Nephron (organoid): ENCODE measurements around the gene FHL5.

ENCODE experiments used
- H3K27ac Mint-ChIP-seq, 3 experiments: 2 replicates each; pipeline ENCODE4 v1.8.0; 2020; ENCODE audit warnings: mixed read lengths in 3 of 3, mild to moderate bottlenecking in 2 of 3, moderate library complexity in 1 of 3
- H3K27me3 Mint-ChIP-seq: 2 replicates; pipeline ENCODE4 v1.8.0; 2021; ENCODE audit warnings: low read depth, mild to moderate bottlenecking, moderate library complexity, mixed read lengths
- H3K36me3 Mint-ChIP-seq: 2 replicates; pipeline ENCODE4 v1.8.0; 2020; ENCODE audit warnings: low read depth, mixed read lengths
- H3K4me1 Mint-ChIP-seq: 2 replicates; pipeline ENCODE4 v1.8.0; 2020; ENCODE audit warnings: mixed read lengths
- H3K4me3 Mint-ChIP-seq, 3 experiments: 2 replicates each; pipeline ENCODE4 v1.8.0; 2020; ENCODE audit warnings: mild to moderate bottlenecking in 3 of 3, mixed read lengths in 3 of 3, moderate library complexity in 2 of 3
- H3K9me3 Mint-ChIP-seq: 2 replicates; pipeline ENCODE4 v1.8.0; 2020; ENCODE audit warnings: mixed read lengths
- TF ChIP-seq, protein P1 (sequence below), 3 experiments: fragments of 200-600 bp; sonication (generic); IDR thresholded peaks; one replicate each; pipeline ENCODE4 v1.5.0; 2021; ENCODE audit warnings: antibody characterized with exemption in 3 of 3; ENCODE audit not compliant: unreplicated experiment in 3 of 3

The FHL5 gene

GRCh38 chr6:96652552-96652951 is 89.6 kb downstream of the FHL5 start:
- H3K27me3 Mint-ChIP-seq = no peaks in the 10 kb centered on the region
- no peak overlapping the region for H3K27ac Mint-ChIP-seq
- H3K4me3 Mint-ChIP-seq = no peak overlapping the region
- peaks cover 7% of the 10 kb centered on the region for H3K4me1 Mint-ChIP-seq
- H3K9me3 Mint-ChIP-seq = no peaks in the 10 kb centered on the region
- TF ChIP-seq, protein P1, sequence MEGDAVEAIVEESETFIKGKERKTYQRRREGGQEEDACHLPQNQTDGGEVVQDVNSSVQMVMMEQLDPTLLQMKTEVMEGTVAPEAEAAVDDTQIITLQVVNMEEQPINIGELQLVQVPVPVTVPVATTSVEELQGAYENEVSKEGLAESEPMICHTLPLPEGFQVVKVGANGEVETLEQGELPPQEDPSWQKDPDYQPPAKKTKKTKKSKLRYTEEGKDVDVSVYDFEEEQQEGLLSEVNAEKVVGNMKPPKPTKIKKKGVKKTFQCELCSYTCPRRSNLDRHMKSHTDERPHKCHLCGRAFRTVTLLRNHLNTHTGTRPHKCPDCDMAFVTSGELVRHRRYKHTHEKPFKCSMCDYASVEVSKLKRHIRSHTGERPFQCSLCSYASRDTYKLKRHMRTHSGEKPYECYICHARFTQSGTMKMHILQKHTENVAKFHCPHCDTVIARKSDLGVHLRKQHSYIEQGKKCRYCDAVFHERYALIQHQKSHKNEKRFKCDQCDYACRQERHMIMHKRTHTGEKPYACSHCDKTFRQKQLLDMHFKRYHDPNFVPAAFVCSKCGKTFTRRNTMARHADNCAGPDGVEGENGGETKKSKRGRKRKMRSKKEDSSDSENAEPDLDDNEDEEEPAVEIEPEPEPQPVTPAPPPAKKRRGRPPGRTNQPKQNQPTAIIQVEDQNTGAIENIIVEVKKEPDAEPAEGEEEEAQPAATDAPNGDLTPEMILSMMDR (IDR thresholded peaks at IDR 0.05; ENCODE audit: unreplicated experiment in 3 of 3) = no peak
- no peaks in the 10 kb centered on the region for H3K36me3 Mint-ChIP-seq

DNA sequence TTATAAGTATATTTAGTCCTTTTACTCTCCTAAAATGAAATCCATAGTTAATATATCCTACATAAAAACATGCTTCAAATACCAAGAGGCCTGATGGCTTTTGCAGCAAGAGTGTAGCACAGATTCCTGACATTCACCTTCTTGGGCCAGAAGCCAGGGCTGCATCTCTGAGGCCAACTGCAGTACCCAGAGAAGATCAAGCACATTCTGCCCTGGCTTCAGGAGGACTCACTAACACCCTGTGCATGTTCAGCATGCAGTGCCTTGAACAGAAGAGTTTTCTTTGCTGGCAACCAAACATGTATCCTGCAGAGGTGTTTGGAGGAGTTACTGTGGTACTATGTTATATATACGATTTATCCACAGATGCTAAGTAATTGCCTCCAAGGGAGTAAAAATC is 90.3 kb downstream of the FHL5 start:
- H3K36me3 Mint-ChIP-seq = no peaks in the 10 kb centered on the region
- H3K4me3 Mint-ChIP-seq = no peak overlapping the region
- no peak overlapping the region for H3K27ac Mint-ChIP-seq
- TF ChIP-seq, protein P1 (IDR thresholded peaks at IDR 0.05; ENCODE audit: unreplicated experiment in 3 of 3) = no peak
- H3K9me3 Mint-ChIP-seq = no peaks in the 10 kb centered on the region
- H3K27me3 Mint-ChIP-seq = no peaks in the 10 kb centered on the region
- H3K4me1 Mint-ChIP-seq = peaks cover 7% of the 10 kb centered on the region

DNA sequence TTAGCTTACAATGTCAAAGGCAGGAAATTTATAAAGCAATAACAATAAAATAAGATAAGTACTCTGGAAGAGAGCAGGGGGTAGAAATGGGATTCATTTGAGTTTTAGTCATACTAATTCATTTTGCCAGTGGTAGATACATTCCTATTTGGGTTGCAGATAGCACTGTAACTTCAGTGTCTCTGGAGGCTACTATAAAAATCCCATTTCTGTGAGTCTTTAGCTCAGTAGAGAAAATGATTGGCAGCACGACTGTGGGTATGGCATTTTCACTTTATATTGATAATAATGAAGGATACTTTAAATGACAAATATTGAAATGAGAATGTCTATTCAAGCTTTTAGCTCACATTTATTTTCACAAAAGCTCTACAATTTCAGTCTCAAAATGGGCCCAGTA is 93.6 kb downstream of the FHL5 start:
- peaks cover 12% of the 10 kb centered on the region for H3K4me1 Mint-ChIP-seq
- H3K4me3 Mint-ChIP-seq = no peak overlapping the region
- TF ChIP-seq, protein P1 (IDR thresholded peaks at IDR 0.05; ENCODE audit: unreplicated experiment in 3 of 3) = no peak
- H3K27ac Mint-ChIP-seq = no peak overlapping the region
- no peaks in the 10 kb centered on the region for H3K36me3 Mint-ChIP-seq
- no peaks in the 10 kb centered on the region for H3K27me3 Mint-ChIP-seq
- H3K9me3 Mint-ChIP-seq = peaks cover 8% of the 10 kb centered on the region

DNA sequence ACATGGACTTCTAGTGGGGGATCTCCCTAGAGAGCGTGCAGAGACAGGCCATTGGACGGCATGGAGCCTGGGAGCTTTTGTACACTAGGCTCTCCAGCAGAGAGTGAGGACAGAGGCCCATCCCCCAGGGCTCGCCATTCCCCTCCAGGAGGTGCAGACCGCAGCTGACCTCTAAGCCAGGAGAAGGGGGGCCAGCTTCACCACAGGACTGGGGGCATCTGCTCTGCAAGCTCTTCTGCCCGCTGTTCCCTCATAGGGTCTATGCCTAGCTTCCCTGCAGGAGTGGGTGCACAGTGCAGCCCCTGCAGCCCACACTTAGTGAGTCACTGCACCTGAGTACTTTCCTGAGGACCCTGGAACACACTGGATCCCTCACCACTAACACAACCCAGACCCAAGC is 94.4 kb downstream of the FHL5 start:
- Mint-ChIP-seq H3K9me3 (peaks cover 10% of the 10 kb centered on the region), H3K27me3 (no peaks in the 10 kb centered on the region), H3K36me3 (no peaks in the 10 kb centered on the region), H3K27ac (no peak overlapping the region), H3K4me1 (peaks cover 12% of the 10 kb centered on the region), H3K4me3 (no peak overlapping the region)
- TF ChIP-seq, protein P1 (IDR thresholded peaks at IDR 0.05; ENCODE audit: unreplicated experiment in 3 of 3) = no peak

- Mint-ChIP-seq H3K27me3 (no peaks in the 10 kb centered on the region), H3K36me3 (no peaks in the 10 kb centered on the region)
Measured at GRCh38 chr6:96659084-96659845, 96.3 kb downstream of the FHL5 start.

More at GRCh38 chr6:96659084-96659845, 96.3 kb downstream of the FHL5 start:
- H3K27ac Mint-ChIP-seq = no peak overlapping the region
- no peak overlapping the region for H3K4me3 Mint-ChIP-seq
- H3K4me1 Mint-ChIP-seq = peaks cover 6% of the 10 kb centered on the region
- peaks cover 22% of the 10 kb centered on the region for H3K9me3 Mint-ChIP-seq
- TF ChIP-seq, protein P1 (IDR thresholded peaks at IDR 0.05; ENCODE audit: unreplicated experiment in 3 of 3) = no peak
